ENCODE data around the gene WWOX. TPM values are rescaled to one million over a fixed set of nuclear protein-coding genes. Genes with fewer than 3 reads are reported as not detected.

WWOX gene
- polyA plus RNA-seq, 1 donor from 2014 or later, result 25.6 TPM

DNA sequence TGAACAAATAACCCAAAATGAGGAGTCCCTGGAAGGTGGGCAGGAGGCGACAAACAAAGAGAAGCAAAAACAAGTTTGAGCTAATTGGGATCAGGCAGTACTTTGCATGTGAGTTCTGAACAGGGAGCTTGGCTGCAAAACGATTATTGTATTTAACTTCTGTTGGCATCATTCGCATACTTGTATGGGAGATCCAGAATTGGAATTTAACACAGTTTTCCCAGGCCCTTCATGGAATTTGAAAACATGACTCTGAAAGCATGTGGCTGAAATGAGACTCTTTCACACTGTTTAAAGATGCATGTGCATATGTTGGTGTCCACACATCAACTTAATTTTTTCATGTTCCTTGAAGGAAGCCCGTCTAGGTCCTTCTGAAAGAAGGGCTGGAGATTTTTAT, 674.3 kb downstream of the WWOX start:
- H3K4me3 ChIP-seq (ENCODE audit: low read length), result no peak overlapping the region
- no peaks in the 10 kb centered on the region for H3F3A ChIP-seq (ENCODE audit: insufficient read depth, low read length, poor library complexity, severe bottlenecking)
- H3K4me2 ChIP-seq (ENCODE audit: low read length), result no peak overlapping the region
- H3K27me3 ChIP-seq (ENCODE audit: insufficient read depth, low read depth, low read length), result no peaks in the 10 kb centered on the region
- H2AFZ ChIP-seq (ENCODE audit: low read depth, low read length), result no peak overlapping the region
- H3K36me3 ChIP-seq (ENCODE audit: insufficient read depth, low read length), result no peaks in the 10 kb centered on the region
- no peak overlapping the region for H3K9ac ChIP-seq (ENCODE audit: low read length)
- H3K79me2 ChIP-seq (replicated peaks; ENCODE audit: insufficient read depth, low read length), result no peaks in the 10 kb centered on the region
- TF ChIP-seq POLR2AphosphoS5 (IDR thresholded peaks at IDR 0.05) (no peak), RAD21 (conservative IDR thresholded peaks at IDR 0.05) (no peak), TAF1 (IDR thresholded peaks at IDR 0.05; ENCODE audit: low read depth) (no peak), EZH2 (IDR thresholded peaks at IDR 0.05; ENCODE audit: borderline replicate concordance, insufficient read depth, low read length, poor library complexity, severe bottlenecking) (no peak), SMC3 (conservative IDR thresholded peaks at IDR 0.05; ENCODE audit: poor library complexity) (no peak), MXI1 (conservative IDR thresholded peaks at IDR 0.05; ENCODE audit: poor library complexity, severe bottlenecking) (no peak), CTCF (IDR thresholded peaks at IDR 0.05; ENCODE audit: poor library complexity, severe bottlenecking) (no peak), EP300 (conservative IDR thresholded peaks at IDR 0.05; ENCODE audit: poor library complexity, severe bottlenecking) (no peak)
- TF ChIP-seq, protein P1, sequence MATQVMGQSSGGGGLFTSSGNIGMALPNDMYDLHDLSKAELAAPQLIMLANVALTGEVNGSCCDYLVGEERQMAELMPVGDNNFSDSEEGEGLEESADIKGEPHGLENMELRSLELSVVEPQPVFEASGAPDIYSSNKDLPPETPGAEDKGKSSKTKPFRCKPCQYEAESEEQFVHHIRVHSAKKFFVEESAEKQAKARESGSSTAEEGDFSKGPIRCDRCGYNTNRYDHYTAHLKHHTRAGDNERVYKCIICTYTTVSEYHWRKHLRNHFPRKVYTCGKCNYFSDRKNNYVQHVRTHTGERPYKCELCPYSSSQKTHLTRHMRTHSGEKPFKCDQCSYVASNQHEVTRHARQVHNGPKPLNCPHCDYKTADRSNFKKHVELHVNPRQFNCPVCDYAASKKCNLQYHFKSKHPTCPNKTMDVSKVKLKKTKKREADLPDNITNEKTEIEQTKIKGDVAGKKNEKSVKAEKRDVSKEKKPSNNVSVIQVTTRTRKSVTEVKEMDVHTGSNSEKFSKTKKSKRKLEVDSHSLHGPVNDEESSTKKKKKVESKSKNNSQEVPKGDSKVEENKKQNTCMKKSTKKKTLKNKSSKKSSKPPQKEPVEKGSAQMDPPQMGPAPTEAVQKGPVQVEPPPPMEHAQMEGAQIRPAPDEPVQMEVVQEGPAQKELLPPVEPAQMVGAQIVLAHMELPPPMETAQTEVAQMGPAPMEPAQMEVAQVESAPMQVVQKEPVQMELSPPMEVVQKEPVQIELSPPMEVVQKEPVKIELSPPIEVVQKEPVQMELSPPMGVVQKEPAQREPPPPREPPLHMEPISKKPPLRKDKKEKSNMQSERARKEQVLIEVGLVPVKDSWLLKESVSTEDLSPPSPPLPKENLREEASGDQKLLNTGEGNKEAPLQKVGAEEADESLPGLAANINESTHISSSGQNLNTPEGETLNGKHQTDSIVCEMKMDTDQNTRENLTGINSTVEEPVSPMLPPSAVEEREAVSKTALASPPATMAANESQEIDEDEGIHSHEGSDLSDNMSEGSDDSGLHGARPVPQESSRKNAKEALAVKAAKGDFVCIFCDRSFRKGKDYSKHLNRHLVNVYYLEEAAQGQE (IDR thresholded peaks at IDR 0.05; ENCODE audit: borderline replicate concordance), result no peak
- H4K20me1 ChIP-seq (ENCODE audit: insufficient read depth), result no peaks in the 10 kb centered on the region
- H3K9me3 ChIP-seq (ENCODE audit: low read length), result no peaks in the 10 kb centered on the region
- H3K27ac ChIP-seq (ENCODE audit: low read length), result no peak overlapping the region
- H3K9me2 ChIP-seq (ENCODE audit: insufficient read depth, low read length), result no peaks in the 10 kb centered on the region

GRCh38 chr16:78775161-78775561, 675.7 kb downstream of the WWOX start:
- no peaks in the 10 kb centered on the region for H3K9me2 ChIP-seq (ENCODE audit: insufficient read depth, low read length)
- H3K4me3 ChIP-seq (ENCODE audit: low read length), result no peak overlapping the region
- H3K9ac ChIP-seq (ENCODE audit: low read length), result no peak overlapping the region
- H3K27me3 ChIP-seq (ENCODE audit: insufficient read depth, low read depth, low read length), result no peaks in the 10 kb centered on the region
- no peaks in the 10 kb centered on the region for H4K20me1 ChIP-seq (ENCODE audit: insufficient read depth)
- no peaks in the 10 kb centered on the region for H3K9me3 ChIP-seq (ENCODE audit: low read length)
- H2AFZ ChIP-seq (ENCODE audit: low read depth, low read length), result no peak overlapping the region
- no peak for TF ChIP-seq TAF1 (IDR thresholded peaks at IDR 0.05; ENCODE audit: low read depth)
- no peak for TF ChIP-seq SMC3 (conservative IDR thresholded peaks at IDR 0.05; ENCODE audit: poor library complexity)
- TF ChIP-seq POLR2AphosphoS5 (IDR thresholded peaks at IDR 0.05), result no peak
- no peak for TF ChIP-seq MXI1 (conservative IDR thresholded peaks at IDR 0.05; ENCODE audit: poor library complexity, severe bottlenecking)
- TF ChIP-seq, protein P1 (IDR thresholded peaks at IDR 0.05; ENCODE audit: borderline replicate concordance), result no peak
- no peak for TF ChIP-seq EP300 (conservative IDR thresholded peaks at IDR 0.05; ENCODE audit: poor library complexity, severe bottlenecking)
- no peak for TF ChIP-seq RAD21 (conservative IDR thresholded peaks at IDR 0.05)
- TF ChIP-seq EZH2 (IDR thresholded peaks at IDR 0.05; ENCODE audit: borderline replicate concordance, insufficient read depth, low read length, poor library complexity, severe bottlenecking), result no peak
- TF ChIP-seq CTCF (IDR thresholded peaks at IDR 0.05; ENCODE audit: poor library complexity, severe bottlenecking), result no peak
- H3K27ac ChIP-seq (ENCODE audit: low read length), result no peak overlapping the region
- H3K36me3 ChIP-seq (ENCODE audit: insufficient read depth, low read length), result no peaks in the 10 kb centered on the region
- H3K4me2 ChIP-seq (ENCODE audit: low read length), result no peak overlapping the region
- no peaks in the 10 kb centered on the region for H3K79me2 ChIP-seq (replicated peaks; ENCODE audit: insufficient read depth, low read length)
- H3F3A ChIP-seq (ENCODE audit: insufficient read depth, low read length, poor library complexity, severe bottlenecking), result no peaks in the 10 kb centered on the region

Data from neural cell (in vitro differentiated cells).